B cell (primary cell): ENCODE data around the gene LYST. TPM values are rescaled to one million over a fixed set of nuclear protein-coding genes. Genes with fewer than 3 reads are reported as not detected.

Experiments
- ATAC-seq: fragments of 200-7000 bp; cut with Tn5 transposase; one replicate; pipeline ENCODE4 v1.10.0; 2021; ENCODE audit warnings: low read depth, mild to moderate bottlenecking, moderate number of reproducible peaks, moderate library complexity
- CTCF ChIA-PET: fragments of 350-600 bp; sonication (Branson Sonifier 250); formaldehyde crosslinking; loops from one replicate; lab custom pipeline; 2021; ENCODE audit warnings: antibody characterized with exemption, inconsistent platforms; lab: Charles Lee
- POLR2A ChIA-PET: fragments of 350-600 bp; sonication (Branson Sonifier 250); formaldehyde crosslinking; loops from one replicate; lab custom pipeline; 2021; ENCODE audit warnings: antibody characterized with exemption; lab: Charles Lee
- DNase-seq: peaks from one replicate; pipeline ENCODE4 v3.0.0; 2013
- H2AFZ ChIP-seq: 2 replicates; pipeline ENCODE4 v1.6.1; 2012; ENCODE audit warnings: mild to moderate bottlenecking, low read depth, low read length; ENCODE audit not compliant: insufficient read depth, poor library complexity, severe bottlenecking
- H3K27ac ChIP-seq, 2 donors: 1 replicate in 1 of 2; 2 replicates in 1 of 2; pipeline ENCODE4 v1.5.1; 2012 to 2013; ENCODE audit warnings: low read length in 2 of 2, mild to moderate bottlenecking in 2 of 2, moderate library complexity in 1 of 2
- H3K27me3 ChIP-seq, 4 experiments: fragments of 200-600 bp in 1 of 4; sonication (generic) in 1 of 4; replicated peaks in 1 of 4; 1 replicate in 2 of 4; 2 replicates in 2 of 4; pipeline versions ENCODE4 v1.6.1 to v1.7.0; 2013 to 2016; ENCODE audit warnings: low read length in 3 of 4, mild to moderate bottlenecking in 2 of 4, mixed read lengths in 1 of 4, moderate library complexity in 1 of 4; ENCODE audit not compliant: insufficient read depth in 4 of 4, control insufficient read depth in 3 of 4; ENCODE audit errors: control extremely low read depth in 1 of 4
- H3K36me3 ChIP-seq, 2 experiments: replicated peaks in 1 of 2; 1 replicate in 1 of 2; 2 replicates in 1 of 2; pipeline versions ENCODE4 v1.6.1 to v1.7.1; 2013; ENCODE audit warnings: low read length in 1 of 2; ENCODE audit not compliant: insufficient read depth in 2 of 2, control insufficient read depth in 1 of 2; ENCODE audit errors: control extremely low read depth in 1 of 2, extremely low read depth in 1 of 2
- H3K4me1 ChIP-seq, 2 donors: fragments of 200-600 bp in 1 of 2; sonication (generic) in 1 of 2; 1 replicate in 1 of 2; 2 replicates in 1 of 2; pipeline versions ENCODE4 v1.5.1 to v1.6.1; 2013 to 2017; ENCODE audit warnings: low read length in 2 of 2; ENCODE audit not compliant: control insufficient read depth in 2 of 2, insufficient read depth in 2 of 2
- H3K4me2 ChIP-seq: replicated peaks from 2 replicates; pipeline ENCODE3; 2012; ENCODE audit warnings: mild to moderate bottlenecking, low read depth, low read length; ENCODE audit not compliant: poor library complexity, severe bottlenecking
- H3K4me3 ChIP-seq, 5 experiments: fragments of 200-600 bp in 1 of 5; sonication (generic) in 1 of 5; 1 replicate in 3 of 5; 2 replicates in 2 of 5; pipeline versions ENCODE4 v1.5.1 to v1.7.0; 2011 to 2016; ENCODE audit warnings: low read length in 4 of 5, mild to moderate bottlenecking in 4 of 5, low read depth in 2 of 5, control low read depth in 1 of 5, moderate library complexity in 1 of 5; ENCODE audit not compliant: insufficient read depth in 1 of 5; ENCODE audit errors: control extremely low read depth in 1 of 5, extremely low read depth in 1 of 5
- H3K79me2 ChIP-seq: fragments of 200-600 bp; sonication (generic); one replicate; pipeline ENCODE4 v1.6.0; 2016; ENCODE audit warnings: low read length; ENCODE audit not compliant: control insufficient read depth, insufficient read depth
- H3K9ac ChIP-seq: fragments of 200-600 bp; sonication (generic); 2 replicates; pipeline ENCODE4 v1.6.1; 2017; ENCODE audit warnings: mild to moderate bottlenecking, low read length, moderate library complexity
- H3K9me3 ChIP-seq, 3 donors: one replicate each; pipeline versions ENCODE4 v1.6.1 to v1.7.1; 2013; ENCODE audit warnings: low read length in 2 of 3; ENCODE audit not compliant: control insufficient read depth in 2 of 3, insufficient read depth in 1 of 3; ENCODE audit errors: control extremely low read depth in 1 of 3
- H4K20me1 ChIP-seq: 2 replicates; pipeline ENCODE4 v1.6.0; 2012; ENCODE audit warnings: mild to moderate bottlenecking, low read length; ENCODE audit not compliant: insufficient read depth, control insufficient read depth, poor library complexity, severe bottlenecking
- H3K27ac Mint-ChIP-seq: one replicate; pipeline ENCODE4 v1.8.0; 2021; ENCODE audit warnings: mixed read lengths
- H3K27me3 Mint-ChIP-seq: one replicate; pipeline ENCODE4 v1.8.0; 2021; ENCODE audit warnings: mixed read lengths
- H3K4me1 Mint-ChIP-seq: one replicate; pipeline ENCODE4 v1.8.0; 2021; ENCODE audit warnings: mixed read lengths
- H3K4me3 Mint-ChIP-seq: one replicate; pipeline ENCODE4 v1.8.0; 2021; ENCODE audit warnings: mixed read lengths
- H3K9me3 Mint-ChIP-seq: one replicate; pipeline ENCODE4 v1.8.0; 2022; ENCODE audit warnings: mixed read lengths; ENCODE audit not compliant: insufficient read depth
- CTCF ChIP-seq: fragments of 200-600 bp; IDR thresholded peaks from one replicate; pipeline ENCODE4 v1.8.0; 2022; ENCODE audit warnings: antibody characterized with exemption, mild to moderate bottlenecking
- EZH2 ChIP-seq: IDR thresholded peaks from 2 replicates; pipeline ENCODE4 v1.6.1; 2012; ENCODE audit warnings: borderline replicate concordance, low read depth, mild to moderate bottlenecking, moderate library complexity, low read length; ENCODE audit not compliant: insufficient read depth, poor library complexity, severe bottlenecking
- WGBS: methylation state at CpG from one replicate; pipeline ENCODE4 v1.1.5; 2013; ENCODE audit warnings: missing lambda C conversion rate; ENCODE audit not compliant: insufficient coverage; 5-methylcytosine and 5-hydroxymethylcytosine counted together
- intact Hi-C: fragments of 100-400 bp; cut with micrococcal nuclease; formaldehyde crosslinking; loops from one replicate; pipeline ENCODE4 v1.10.0; 2022
- polyA plus RNA-seq: library from polyadenylated mRNA; depleted of rRNA; stranded (reverse); fragments of >200 nt; gene quantifications from 2 replicates; pipeline ENCODE4 v1.2.3, GENCODE V29; 2012
- total RNA-seq, 2 donors: library from RNA; stranded (reverse); fragments of 120-200 nt in 1 of 2; gene quantifications; 1 replicate in 1 of 2; 2 replicates in 1 of 2; pipeline versions ENCODE4 v1.2.3 to v1.2.4, GENCODE V29; 2013 to 2022

Gene LYST
- total and polyA plus RNA-seq, 2 donors (not counting 1 experiment from before 2014, with no cell fraction given): 50.4 to 120 TPM

DNA sequence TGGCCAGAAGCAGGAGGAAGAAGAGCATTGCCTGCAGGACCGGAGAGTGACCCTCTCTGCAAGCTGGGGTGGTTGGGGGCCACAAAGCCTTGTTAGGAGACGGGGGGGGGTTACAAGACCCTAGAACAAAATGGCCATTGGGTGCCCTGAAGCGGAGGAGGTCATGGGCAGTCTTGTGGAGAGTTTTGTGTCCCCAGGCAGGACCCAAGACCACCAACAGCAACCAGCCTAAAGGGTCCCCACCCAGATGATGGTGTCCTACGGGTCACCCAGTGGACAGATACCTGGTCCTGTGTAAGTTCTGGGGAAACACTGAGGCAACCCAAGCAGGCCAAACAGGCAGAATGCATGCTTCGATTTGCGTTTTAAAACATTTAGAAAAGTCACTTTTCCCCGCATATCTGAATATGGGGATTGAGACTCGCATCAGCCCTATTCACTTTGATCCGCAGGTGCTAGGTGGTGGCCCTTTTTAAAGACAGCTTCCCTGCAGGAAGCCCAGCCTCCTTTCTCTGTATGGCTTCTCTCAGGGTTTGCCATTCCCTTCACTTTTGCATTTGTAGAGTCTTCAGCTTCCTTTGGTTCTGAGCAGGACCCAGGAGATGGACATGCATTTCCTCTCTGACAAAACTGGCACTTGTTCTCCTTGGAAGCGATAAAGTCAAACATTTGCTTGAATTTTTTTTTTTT lies 238.2 kb downstream of the LYST start:
- TF ChIP-seq CTCF (no peak), EZH2 (no peak)
- intact Hi-C loops: no loop called here
- Histone ChIP-seq H3K27ac (no peak overlapping the region), H2AFZ (no peak overlapping the region), H3K79me2 (no peaks in the 10 kb centered on the region), H3K36me3 (no peaks in the 10 kb centered on the region), H3K27me3 (peaks cover 0 to 5% (median 1%) of the 10 kb centered on the region in 4 experiments), H3K4me3 (no peak overlapping the region), H3K4me2 (no peak overlapping the region), H3K9me3 (no peaks in the 10 kb centered on the region), H3K4me1 (peaks cover 6 to 7% of the 10 kb centered on the region in 2 donors), H3K9ac (no peak overlapping the region), H4K20me1 (no peaks in the 10 kb centered on the region)
- ATAC-seq: no peak
- no peak overlapping the region for H3K27ac Mint-ChIP-seq
- H3K9me3 Mint-ChIP-seq: no peaks in the 10 kb centered on the region
- WGBS: 96% methylated on average over 7 of the region's 10 CpGs
- ChIA-PET CTCF (no interaction called here), POLR2A (no interaction called here)
- H3K4me3 Mint-ChIP-seq: no peak overlapping the region
- peaks cover 10% of the 10 kb centered on the region for H3K4me1 Mint-ChIP-seq
- no peak for DNase-seq
- H3K27me3 Mint-ChIP-seq: peaks cover 31% of the 10 kb centered on the region

GRCh38 chr1:235625831-235626230 lies 240.9 kb downstream of the LYST start:
- H3K9ac ChIP-seq: no peak overlapping the region
- no peak overlapping the region for H3K27ac ChIP-seq
- Mint-ChIP-seq H3K27me3 (peaks cover 21% of the 10 kb centered on the region), H3K9me3 (no peaks in the 10 kb centered on the region), H3K4me1 (no peaks in the 10 kb centered on the region), H3K27ac (no peak overlapping the region), H3K4me3 (no peak overlapping the region)
- no peak overlapping the region for H3K4me2 ChIP-seq
- no peaks in the 10 kb centered on the region for H3K9me3 ChIP-seq
- WGBS: 100% methylated on average over 1 of the region's 4 CpGs
- H3K27me3 ChIP-seq: peaks cover 0 to 5% (median 1%) of the 10 kb centered on the region in 4 experiments
- H3K4me3 ChIP-seq: no peak overlapping the region
- DNase-seq (no peak), ATAC-seq (no peak)
- H3K79me2 ChIP-seq: no peaks in the 10 kb centered on the region
- intact Hi-C loops: no loop called here
- no peaks in the 10 kb centered on the region for H3K36me3 ChIP-seq
- H2AFZ ChIP-seq: no peak overlapping the region
- H4K20me1 ChIP-seq: no peaks in the 10 kb centered on the region
- ChIA-PET POLR2A (no interaction called here), CTCF (no interaction called here)
- no peaks in the 10 kb centered on the region for H3K4me1 ChIP-seq
- TF ChIP-seq EZH2: no peak
- TF ChIP-seq CTCF: no peak
